ENCODE measurements around the gene KCNQ1.

KCNQ1 gene

DNA sequence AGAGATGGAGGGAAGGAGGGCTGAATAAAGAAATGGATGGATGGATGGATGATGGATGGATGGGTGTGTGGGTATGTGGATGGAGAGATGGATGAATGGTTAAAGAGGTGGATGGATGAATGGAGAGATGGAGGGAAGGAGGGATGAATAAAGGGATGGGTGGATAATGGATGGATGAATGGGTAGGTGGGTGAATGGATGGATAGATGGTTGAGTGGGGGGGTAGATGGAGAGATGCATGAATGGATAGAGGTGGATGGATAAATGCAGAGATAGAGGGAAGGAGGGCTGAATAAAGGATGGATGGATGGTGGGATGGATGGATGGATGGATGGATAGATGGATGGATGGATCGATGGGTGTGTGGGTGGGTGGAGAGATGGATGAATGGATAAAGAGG is 369.2 kb downstream of the KCNQ1 start:
- DNase-seq (ENCODE audit: low read depth in 4 of 4, low spot score in 1 of 4): no peak

DNA sequence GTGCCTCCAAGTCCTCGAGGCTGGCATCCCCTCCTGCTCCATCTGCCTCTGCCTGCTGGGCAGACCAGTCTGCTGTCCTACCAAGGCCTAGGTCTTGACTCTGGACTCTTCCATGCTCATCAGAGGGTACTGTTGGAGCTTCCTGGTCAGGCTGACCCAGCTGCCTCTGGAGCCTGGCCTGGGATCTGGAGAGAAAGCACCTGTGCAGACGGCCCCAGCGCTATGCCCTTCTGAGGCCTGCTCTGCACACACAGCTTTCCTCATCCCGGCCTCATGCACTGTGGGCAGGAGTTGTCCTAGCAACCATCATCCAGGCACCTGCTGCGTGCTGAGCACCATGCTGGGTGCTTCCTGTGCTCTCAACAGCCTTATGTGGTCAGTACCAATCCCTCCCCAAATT is 369.9 kb downstream of the KCNQ1 start:
- DNase-seq (ENCODE audit: low read depth in 4 of 4, low spot score in 1 of 4): no peak

GRCh38 chr11:2815762-2816496 is 371.1 kb downstream of the KCNQ1 start:
- no peak for DNase-seq (ENCODE audit: low read depth in 4 of 4, low spot score in 1 of 4)

DNA sequence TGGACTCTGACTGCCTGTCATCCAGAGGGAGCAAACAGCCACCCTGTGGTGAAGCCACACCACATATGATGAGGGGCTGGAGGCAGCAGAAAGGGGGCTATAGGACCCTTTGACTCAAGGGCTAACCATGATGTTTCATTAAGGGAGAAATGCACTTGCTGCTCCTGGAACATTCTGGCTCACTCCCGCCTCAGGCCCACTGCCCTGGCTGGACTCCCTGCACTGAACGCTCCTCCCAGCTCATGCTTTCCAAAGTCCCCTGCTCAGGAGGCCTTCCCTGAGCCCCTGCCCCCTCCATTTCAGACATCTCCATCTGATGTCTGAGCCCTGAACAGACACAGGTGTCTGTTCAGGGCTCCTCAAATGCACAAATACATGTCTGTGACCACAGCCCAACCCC is 371.7 kb downstream of the KCNQ1 start:
- no peak for DNase-seq (ENCODE audit: low read depth in 4 of 4, low spot score in 1 of 4)

DNA sequence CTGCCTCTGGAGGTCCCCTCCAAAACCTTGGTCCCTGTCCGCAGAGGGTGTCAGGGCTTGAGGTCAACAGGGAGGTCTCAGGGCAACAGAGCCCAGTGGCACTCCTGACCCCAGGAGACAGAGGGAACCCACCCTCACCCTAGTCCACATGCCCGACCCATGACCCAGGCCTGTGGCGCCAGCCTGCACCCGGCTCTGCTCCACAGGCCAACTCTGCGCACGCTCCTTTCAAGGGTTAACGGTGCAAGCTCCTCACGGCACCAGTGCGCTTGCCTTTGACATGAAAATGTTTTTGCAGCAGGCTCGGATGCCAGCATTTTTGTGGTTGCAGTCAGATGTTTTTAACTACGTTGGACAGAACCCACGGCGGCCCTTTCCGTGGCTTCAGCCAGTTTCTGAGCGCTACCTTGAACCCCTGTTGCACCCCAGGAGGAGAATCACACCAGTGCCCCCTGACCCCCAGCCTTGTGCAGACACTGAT is 372.2 kb downstream of the KCNQ1 start:
- DNase-seq (ENCODE audit: low read depth in 4 of 4, low spot score in 1 of 4): no peak

GRCh38 chr11:2817431-2817830 is 372.6 kb downstream of the KCNQ1 start:
- DNase-seq (ENCODE audit: low read depth in 4 of 4, low spot score in 1 of 4): no peak

- no peak for DNase-seq (ENCODE audit: low read depth in 4 of 4, low spot score in 1 of 4)
Measured at GRCh38 chr11:2818021-2818420, 373.2 kb downstream of the KCNQ1 start.

DNA sequence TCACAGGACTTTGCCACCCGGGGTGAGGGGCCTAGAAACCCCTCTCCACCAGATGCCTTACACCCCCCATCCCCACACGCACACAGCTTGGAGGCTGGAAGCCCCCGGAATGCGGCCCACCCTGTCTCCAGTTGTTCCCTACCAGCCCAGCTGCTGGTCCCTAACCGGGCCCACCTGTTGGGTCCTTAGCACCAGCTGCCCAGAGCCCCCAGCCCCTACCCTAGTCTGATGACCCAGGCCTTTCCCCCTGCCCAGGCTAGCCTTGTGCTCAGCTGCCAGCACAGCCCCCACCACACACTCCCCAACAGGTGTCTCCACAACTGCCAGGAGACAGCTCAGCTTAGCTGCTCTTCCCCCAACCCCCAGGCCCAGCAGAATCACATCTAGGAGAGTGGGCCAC is 373.7 kb downstream of the KCNQ1 start:
- no peak for DNase-seq (ENCODE audit: low read depth in 4 of 4, low spot score in 1 of 4)

DNA sequence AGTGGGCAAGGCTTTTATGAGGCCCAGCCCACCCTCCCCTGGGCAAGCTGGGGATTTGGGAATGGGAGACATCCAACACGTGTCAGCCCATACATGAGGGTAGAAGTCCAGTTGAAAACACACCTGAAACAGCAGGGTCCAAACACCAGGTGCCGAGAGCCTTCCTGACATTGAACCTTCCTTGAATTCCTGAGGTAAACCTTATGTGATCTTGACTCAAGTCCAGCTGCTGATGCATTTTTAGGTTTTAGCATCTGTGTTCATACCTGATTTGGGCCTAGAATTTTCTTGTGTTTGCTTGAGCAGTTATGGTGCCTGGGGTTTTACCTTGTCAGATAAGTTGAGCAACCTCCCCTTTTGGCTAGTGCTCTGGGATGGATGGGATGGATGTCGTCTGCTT is 374.5 kb downstream of the KCNQ1 start:
- DNase-seq (ENCODE audit: low read depth in 4 of 4, low spot score in 1 of 4): no peak

DNA sequence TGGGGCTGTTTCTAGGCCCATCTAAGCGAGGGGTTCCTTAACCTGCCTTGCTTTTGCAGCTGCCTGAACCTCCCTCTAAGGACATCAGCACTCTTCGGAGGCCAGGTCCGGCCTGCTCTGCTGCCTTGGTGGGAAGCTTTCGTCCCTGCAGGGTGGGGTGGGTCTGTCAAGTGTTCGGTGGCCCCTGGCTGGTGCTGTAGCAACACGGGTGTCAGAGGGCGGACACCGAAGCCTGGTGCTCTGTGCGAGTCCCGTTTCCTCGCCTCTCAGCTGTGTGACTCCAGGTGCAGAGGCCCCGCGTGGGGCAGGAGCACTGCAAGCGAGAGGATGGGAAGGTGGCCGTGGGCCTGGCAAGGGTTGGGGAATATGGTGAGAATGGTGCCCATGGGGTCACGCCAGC is 376.2 kb downstream of the KCNQ1 start:
- DNase-seq (ENCODE audit: low read depth in 4 of 4, low spot score in 1 of 4): no peak

GRCh38 chr11:2821891-2822290 is 377.1 kb downstream of the KCNQ1 start:
- DNase-seq (ENCODE audit: low read depth in 4 of 4, low spot score in 1 of 4): no peak

- DNase-seq (ENCODE audit: low read depth in 4 of 4, low spot score in 1 of 4): no peak
Measured at GRCh38 chr11:2824851-2825250, 380.0 kb downstream of the KCNQ1 start.

DNA sequence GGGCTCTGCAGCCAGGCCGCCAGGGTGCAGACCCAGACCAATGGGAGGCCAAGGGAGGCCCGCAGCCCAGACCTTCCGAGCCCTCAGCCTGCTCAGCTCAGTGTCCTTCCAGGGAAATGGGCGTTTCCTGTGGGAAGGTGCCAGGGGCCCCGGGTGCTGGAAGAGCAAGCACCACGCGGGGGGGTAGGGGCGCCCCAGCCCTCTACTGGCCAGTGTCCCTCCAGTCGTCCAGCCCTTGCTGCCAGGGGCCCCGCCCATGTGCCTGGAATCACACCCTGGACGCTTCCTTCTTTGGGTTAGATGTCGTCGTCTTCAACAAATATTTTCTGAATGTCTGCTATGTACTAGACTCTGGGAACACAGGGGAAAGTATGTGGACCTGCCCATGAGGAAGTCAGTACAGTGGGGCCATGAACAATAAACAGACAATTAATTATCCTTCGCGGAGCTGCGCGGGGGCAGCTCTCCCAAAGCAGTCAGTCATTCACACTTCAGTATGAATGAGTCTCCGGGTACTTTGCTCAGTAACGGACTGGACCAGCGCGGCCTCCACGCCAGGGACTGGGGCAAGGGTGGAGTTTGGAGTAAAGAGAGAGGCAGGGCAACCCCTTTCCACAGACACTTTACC is 380.6 kb downstream of the KCNQ1 start:
- DNase-seq (ENCODE audit: low read depth in 4 of 4, low spot score in 1 of 4): no peak

- no peak for DNase-seq (ENCODE audit: low read depth in 4 of 4, low spot score in 1 of 4)
Measured at GRCh38 chr11:2825889-2826678, 381.3 kb downstream of the KCNQ1 start.

GRCh38 chr11:2826679-2827056 is 381.9 kb downstream of the KCNQ1 start:
- DNase-seq (ENCODE audit: low read depth in 4 of 4, low spot score in 1 of 4): no peak

DNA sequence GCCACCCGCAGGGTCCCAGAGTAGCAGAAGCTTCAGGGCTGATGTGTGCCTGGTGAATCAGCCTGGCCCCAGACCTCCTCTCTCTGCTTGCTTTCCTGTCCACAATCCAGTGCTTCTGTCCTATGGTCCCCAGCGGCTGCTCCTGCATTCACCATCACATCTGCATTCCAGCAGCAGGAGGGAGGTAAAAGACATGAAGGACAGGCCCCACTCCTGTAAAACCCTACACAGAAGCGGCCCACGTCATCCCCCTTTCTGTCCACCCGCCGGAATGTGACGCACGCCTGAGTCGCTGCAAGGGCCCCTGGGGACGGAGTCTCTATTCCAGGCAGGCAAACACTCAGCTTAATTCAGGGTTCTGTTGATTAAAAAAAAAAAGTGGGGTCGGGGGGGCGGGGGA is 382.4 kb downstream of the KCNQ1 start:
- DNase-seq (ENCODE audit: low read depth in 4 of 4, low spot score in 1 of 4): no peak

DNA sequence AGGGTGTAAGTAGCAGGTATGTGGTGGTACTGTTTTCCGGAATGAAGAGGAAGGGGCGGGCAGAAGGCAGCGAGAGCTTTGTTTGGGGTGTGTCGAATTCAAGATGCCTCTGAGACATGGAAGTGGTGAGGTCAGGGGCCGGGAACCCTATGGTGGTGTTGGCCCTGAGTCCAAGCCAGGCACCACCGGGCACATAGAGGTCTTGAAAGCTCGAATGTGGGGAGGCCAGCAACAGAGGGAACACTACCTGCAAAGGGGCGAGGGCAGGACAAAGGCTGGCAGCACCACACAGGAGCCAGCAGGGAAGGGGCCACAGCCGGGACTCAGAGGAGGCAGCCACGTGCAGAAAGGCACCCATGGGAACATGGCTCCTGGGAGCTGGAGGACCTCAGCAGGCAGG is 383.0 kb downstream of the KCNQ1 start:
- DNase-seq (ENCODE audit: low read depth in 4 of 4, low spot score in 1 of 4): no peak

GRCh38 chr11:2828585-2829330 is 383.9 kb downstream of the KCNQ1 start:
- DNase-seq (ENCODE audit: low read depth in 4 of 4, low spot score in 1 of 4): no peak

DNA sequence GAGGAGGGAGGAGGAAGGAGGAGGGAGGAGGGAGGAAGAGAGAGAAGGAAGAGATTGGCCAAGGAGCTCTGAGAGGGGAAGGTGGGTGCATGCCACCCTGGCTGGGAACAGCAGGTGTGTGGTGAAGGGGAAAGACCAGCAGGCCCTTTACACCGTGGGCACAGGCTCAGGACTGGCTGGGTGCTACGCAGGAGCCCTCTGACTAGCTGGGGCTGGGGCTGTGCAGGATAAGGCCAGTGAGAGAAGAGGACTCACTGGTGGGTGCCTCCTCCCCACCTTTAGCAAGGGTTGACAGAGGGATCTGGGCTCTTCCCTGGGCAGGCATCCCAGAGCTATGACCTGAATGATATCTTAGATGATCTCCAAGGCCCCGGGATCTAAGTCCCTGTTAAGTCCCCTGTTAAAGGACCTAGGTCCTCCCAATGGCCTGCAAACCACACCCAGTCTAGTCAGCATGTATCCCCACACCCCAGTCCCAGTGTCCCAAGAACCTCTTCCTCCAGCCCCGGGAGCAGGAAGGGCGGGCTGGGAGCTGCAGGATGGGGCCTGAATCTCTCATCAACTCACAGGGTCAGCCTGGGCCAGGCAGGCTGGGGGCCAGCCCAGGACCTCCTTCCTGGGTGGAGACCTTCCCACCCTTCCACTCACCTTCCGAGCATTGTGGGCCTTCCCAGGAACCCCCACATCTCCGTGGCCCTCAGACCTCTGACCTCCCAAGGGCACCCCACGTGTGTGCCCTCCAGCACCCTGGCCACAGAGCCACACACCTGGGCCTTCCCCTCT is 385.4 kb downstream of the KCNQ1 start:
- DNase-seq (ENCODE audit: low read depth in 4 of 4, low spot score in 1 of 4): no peak

GRCh38 chr11:2830886-2831285 is 386.1 kb downstream of the KCNQ1 start:
- no peak for DNase-seq (ENCODE audit: low read depth in 4 of 4, low spot score in 1 of 4)
